B cell (primary cell): Measurements from ENCODE around the gene SPG7.

Experiments
- CTCF ChIP-seq: fragments of 200-600 bp; IDR thresholded peaks from one replicate; pipeline ENCODE4 v1.8.0; 2022; ENCODE audit warnings: antibody characterized with exemption, mild to moderate bottlenecking
- EZH2 ChIP-seq: IDR thresholded peaks from 2 replicates; pipeline ENCODE4 v1.6.1; 2012; ENCODE audit warnings: borderline replicate concordance, low read depth, mild to moderate bottlenecking, moderate library complexity, low read length; ENCODE audit not compliant: insufficient read depth, poor library complexity, severe bottlenecking

- no peak for TF ChIP-seq CTCF
- TF ChIP-seq EZH2 = no peak
These were observed 91.7 kb downstream of the SPG7 start for GRCh38 chr16:89599902-89600301.
